G401.6 (cell line): ENCODE results near the gene RNF115.
"Not testable (repeated sequence)": the region's sequence is repeated elsewhere in the genome, so short reads cannot be mapped to it uniquely, and the experiment has no call there.

Experiments used
- FAIRE-seq: peaks from 2 replicates; lab custom pipeline; 2012; peaks lifted over from hg19 to GRCh38; lab: Jason Lieb, UNC

RNF115 gene

GRCh38 chr1:145827966-145828365, 4.1 kb upstream of the RNF115 start:
- no peak for FAIRE-seq

DNA sequence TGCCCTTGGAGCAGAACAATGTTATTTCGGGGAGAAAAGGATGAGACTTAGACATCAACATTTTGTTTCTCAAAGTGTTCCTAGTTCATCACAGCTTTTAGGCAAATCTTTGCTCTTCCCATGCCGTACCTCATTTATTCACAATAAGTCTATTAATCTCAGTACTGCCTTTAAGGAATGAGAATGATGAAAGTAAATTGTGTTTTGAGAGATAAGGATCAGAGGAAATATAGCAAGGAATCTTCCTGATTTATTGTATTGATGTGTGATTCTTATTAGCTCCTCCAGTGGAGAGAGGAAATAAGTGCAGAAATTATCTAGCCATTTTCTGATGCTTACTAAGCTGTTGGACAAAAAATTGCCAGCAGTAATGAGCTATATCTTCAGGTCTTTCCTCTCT, 2.1 kb upstream of the RNF115 start:
- FAIRE-seq: no peak

GRCh38 chr1:145824499-145824842, 576 bp upstream of the RNF115 start:
- no peak for FAIRE-seq

GRCh38 chr1:145822779-145823331, 1.0 kb downstream of the RNF115 start:
- not testable (repeated sequence) for FAIRE-seq

GRCh38 chr1:145818095-145818494, 5.8 kb downstream of the RNF115 start:
- FAIRE-seq: not testable (repeated sequence)

DNA sequence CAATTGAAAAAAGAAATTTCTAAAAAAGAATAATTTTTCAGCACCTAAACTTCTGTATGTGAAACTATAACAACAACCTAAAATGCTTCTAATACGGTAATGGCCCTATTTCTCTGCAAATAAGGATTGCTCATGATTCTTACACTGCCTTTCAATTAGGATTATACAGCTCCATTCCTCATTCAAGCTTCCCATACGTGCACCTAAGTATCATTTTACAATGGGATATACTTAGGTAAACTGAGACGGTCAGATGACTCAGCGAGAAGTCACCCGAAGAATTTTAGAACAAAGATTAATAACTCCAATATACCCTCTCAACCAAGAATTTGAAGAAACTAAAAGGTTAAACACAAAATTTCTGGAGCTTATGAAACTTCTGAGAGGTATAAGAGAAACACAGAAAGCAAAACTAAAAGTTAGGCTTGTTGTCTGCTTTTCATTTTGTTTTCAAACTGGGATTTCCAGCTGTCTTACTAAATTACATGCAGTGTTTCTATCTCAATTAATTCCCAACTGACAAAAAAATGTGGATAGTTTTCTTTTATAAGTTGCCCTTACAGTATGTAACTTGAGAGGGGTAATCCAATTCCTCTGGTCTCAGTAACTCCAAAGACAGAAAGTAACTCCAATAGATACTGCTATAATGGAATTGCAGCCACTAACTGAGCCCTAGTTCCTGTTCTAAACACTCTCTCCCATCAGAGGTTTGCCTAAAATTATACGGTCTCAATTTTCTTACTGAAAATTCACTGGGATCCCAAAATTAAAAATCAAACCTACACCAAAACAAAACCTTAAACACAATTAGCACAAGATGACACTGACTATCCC, 10.7 kb downstream of the RNF115 start:
- FAIRE-seq: not testable (repeated sequence)

DNA sequence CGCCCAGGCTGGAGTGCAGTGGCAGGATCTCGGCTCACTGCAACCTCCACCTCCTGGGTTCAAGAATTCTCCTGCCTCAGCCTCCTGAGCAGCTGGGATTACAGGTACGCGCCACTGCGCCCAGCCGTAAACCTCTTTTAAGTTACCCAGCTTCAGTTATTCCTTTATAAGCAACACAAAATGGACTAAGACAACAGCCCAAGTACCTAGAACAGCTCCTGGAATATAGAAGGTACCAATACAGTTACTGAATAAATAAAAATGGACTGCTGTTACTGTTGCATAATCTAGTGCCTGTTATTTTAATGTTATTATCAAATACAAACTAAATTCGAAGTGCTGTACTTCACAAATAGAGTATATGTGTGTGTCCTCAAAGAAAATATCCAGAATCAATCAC, 17.1 kb downstream of the RNF115 start:
- FAIRE-seq: no peak

DNA sequence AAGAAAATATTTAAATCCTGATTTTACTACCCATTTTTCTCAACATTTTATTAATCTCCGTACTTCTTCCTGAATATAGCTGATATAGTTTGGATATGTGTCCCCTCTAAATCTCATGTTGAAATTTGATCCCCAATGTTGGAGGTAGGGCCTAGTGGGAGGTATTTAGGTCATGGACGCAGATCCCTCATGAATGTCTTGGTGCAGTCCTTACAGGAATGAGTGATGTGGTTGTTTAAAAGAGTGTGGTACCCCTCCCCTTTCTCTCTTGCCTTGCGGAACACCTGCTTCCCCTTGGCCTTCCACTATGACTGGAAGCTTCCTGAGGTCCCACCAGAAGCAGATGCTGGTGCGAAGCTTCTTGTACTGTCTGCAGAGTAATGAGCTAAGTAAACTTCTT, 17.5 kb downstream of the RNF115 start:
- FAIRE-seq: no peak

GRCh38 chr1:145805057-145805456, 18.8 kb downstream of the RNF115 start:
- FAIRE-seq: no peak

- no peak for FAIRE-seq
Observed at GRCh38 chr1:145804235-145805045, 19.5 kb downstream of the RNF115 start.

DNA sequence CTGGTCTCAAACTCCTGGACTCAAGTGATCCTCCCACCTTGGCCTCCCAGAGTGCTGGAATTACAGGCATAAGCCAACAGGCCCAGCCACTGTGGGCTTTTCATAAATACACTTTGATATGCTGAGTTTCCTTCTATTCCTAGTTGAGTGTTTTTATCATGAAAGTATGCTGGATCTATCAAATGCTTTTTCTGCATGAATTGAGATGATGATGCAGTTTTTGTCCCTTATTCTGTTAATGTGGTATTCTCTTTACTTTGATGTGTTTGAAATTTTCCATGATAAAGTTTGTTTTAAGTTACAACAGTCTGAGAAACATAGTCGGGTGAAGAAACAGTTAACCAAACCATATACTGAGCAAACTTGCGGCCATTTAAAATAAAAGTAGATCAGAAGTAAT, 24.1 kb downstream of the RNF115 start:
- FAIRE-seq: no peak

DNA sequence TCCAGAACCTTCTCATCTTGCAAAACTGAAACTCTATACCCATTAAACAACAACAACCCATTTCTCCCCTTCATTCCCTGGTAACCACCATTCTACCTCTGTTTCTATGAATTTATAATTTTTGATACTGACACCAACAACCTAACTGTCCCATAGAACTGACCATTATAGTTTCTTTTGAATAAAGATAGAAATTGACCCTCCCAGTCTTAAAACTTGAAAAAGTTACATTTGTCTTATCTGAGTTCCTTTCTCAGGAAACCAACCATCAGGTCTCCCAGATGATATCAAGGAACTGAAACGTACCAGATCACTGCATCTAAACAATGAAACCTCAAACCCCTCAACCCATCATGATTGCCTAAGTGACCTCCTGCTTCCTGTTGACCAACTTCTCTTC, 27.1 kb downstream of the RNF115 start:
- no peak for FAIRE-seq

DNA sequence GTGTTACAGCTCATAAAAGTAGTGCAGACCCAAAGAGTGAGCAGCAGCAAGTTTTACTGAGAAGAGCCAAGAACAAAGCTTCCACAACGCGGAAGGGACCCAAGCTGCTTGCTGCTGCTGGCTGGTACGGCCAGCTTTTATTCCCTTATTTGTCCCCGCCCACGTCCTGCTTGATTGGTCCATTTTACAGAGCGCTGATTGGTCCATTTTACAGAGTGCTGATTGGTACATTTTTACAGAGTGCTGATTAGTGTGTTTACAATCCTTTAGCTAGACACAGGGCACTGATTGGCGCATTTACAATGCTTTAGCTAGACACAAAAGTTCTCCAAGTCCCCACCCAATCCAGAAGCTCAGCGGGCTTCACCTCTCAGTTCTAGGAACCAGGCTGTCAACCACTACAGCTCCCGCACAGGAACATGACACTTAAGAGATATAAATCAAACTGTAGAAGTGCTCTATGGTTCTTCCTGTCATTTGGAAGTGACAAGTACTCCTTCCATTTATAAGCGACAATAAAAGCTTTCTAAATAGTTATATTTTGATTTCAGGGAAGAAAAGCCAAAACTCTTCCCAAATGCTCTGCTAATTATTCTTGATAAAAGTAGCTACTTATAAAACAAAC, 28.5 kb downstream of the RNF115 start:
- FAIRE-seq: no peak

GRCh38 chr1:145792484-145792883, 31.4 kb downstream of the RNF115 start:
- no peak for FAIRE-seq

DNA sequence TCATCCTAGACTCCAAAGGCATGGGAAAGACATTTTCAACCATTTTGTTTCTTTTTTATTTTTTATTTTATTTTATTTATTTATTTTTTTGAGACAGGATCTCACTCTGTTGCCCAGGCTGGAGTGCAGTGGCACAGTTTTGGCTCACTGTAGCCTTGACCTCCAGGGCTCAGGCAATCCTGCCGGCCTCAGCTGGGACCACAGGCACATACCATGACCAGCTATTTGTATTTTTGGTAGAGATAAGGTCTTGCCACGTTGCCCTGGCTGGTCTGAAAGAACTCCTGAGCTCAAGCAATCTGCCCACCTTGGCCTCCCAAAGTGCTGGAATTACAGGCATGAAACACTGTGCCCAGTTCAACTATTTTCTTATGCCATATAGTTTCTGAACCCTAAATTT, 32.0 kb downstream of the RNF115 start:
- FAIRE-seq: not testable (repeated sequence)

- FAIRE-seq: no peak
Observed at GRCh38 chr1:145788580-145788979, 35.3 kb downstream of the RNF115 start.

DNA sequence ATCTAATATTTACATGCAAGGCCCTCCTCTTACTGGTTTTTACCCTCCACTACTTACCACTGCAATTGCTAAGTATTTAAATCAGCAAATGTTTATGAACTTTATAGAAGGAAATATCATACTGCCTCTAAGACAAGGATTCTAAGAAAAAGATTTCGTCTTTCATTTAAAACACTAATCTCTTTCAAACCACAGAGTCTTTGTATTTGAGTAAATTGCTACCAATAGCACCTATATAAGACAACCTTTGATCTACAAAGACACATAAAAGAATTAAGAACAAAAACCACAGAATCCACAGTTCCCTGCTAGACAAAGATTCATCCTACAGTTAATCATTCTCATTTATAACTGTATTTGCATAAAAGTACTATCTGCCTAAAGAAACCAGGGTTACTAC, 37.6 kb downstream of the RNF115 start:
- FAIRE-seq: no peak

DNA sequence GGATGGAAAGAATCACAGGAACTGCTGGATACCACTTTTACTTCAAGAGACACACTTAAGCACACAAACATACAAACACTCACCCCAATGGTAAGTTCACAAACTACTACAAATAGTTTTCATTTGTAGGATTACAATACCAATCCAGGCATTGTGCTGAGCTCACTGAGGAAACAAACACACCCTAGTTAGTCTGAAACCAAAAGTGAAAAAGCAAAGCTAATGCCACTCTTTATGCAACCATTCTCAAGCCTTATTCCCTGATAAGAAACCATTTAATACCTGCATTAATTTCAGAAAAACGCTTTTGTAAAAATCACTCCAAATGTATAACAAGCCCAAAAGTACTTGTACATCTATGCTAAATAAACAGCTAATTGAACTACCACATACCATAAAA, 38.3 kb downstream of the RNF115 start:
- FAIRE-seq: no peak

GRCh38 chr1:145784409-145784808, 39.5 kb downstream of the RNF115 start:
- FAIRE-seq: no peak

DNA sequence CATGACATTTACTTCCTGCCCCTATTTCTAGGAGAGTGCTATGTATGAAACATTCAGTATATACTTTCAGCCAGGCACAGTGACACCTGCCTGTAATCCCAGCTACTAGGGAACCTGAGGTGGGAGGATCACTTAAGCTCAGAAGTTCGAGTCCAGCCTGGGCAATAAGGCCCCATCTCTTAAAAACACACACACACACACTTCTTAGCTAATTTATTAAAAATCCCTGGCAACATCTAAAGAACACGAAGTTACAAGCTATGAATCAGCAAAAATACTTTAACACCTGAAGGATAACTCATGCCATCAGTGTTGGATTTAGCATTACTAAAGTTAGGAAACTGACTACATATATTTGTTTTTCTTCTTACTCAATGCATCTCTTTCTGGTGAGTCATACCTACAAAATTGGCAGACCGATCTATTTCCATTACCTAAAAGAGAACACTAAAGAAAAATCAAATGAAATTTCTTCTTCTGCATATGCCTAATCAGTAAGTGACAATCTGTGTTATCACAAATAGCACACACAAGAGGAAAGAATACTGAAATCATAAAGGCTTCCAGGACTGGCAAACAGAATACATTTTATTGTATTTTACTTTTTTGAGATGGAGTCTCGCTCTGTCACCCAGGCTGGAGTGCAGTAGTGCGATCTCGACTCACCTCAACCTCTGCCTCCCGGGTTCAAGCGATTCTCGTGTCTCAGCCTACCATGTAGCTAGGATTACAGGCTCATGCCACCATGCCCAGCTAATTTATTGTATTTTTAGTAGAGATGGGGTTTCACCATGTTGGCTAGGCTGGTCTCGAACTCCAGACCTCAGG, 41.4 kb downstream of the RNF115 start:
- no peak for FAIRE-seq

DNA sequence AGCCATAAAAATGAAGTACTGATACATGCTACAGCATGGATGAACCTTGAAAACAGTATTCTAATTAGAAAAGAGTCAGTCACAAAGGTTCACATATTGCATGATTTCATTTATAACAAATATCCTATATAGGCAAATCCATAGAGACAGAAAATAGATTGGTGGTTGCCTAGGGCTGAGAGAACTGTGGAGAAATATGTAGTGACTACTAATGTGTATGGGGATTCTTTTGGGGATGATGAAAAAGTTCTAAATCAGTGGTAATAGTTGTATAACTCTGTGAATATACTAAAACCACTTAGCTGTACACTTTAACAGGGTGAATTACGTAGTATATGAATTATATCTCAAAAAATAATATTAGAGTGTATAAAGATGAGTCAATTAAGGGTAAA, 45.8 kb downstream of the RNF115 start:
- no peak for FAIRE-seq
